ENCODE results near the gene FERD3L. TPM values are rescaled to one million over a fixed set of nuclear protein-coding genes. Genes with fewer than 3 reads are reported as not detected.
"Not testable (repeated sequence)": the region's sequence is repeated elsewhere in the genome, so short reads cannot be mapped to it uniquely, and the experiment has no call there.

FERD3L gene
- 0.96 TPM for total RNA-seq (ENCODE audit: unreplicated experiment)
- long read RNA-seq = 0 reads

GRCh38 chr7:19144661-19145433 is at the start of gene FERD3L:
Gene FERD3L, minus strand, starts transcription at chr7:19145421. Its CDS starts 59 bp downstream, at chr7:19145362.
- peak within 1 kb of the TSS; percentile 90 for H3K4me3 Mint-ChIP-seq (ENCODE audit: unreplicated experiment)
- no peak for TF ChIP-seq CTCF (IDR thresholded peaks at IDR 0.05; ENCODE audit: partially characterized antibody, unreplicated experiment)
- no peaks in the 10 kb centered on the region for H3K36me3 Mint-ChIP-seq (ENCODE audit: unreplicated experiment)
- H3K27me3 Mint-ChIP-seq (ENCODE audit: unreplicated experiment) = peaks cover 23% of the 10 kb centered on the region
- peak within 1 kb of the TSS; percentile 82 for H3K27ac Mint-ChIP-seq (ENCODE audit: unreplicated experiment)
- H3K4me1 Mint-ChIP-seq (ENCODE audit: low read depth, unreplicated experiment) = peaks cover 19% of the 10 kb centered on the region
- H3K9me3 Mint-ChIP-seq (ENCODE audit: unreplicated experiment) = peaks cover 9% of the 10 kb centered on the region
- peak; percentile 62 for DNase-seq

GRCh38 chr7:19194417-19194816 is 49.2 kb upstream of the FERD3L start:
- not testable (repeated sequence) for H3K9me3 Mint-ChIP-seq (ENCODE audit: unreplicated experiment); H3K27me3 Mint-ChIP-seq (ENCODE audit: unreplicated experiment); H3K36me3 Mint-ChIP-seq (ENCODE audit: unreplicated experiment); H3K4me1 Mint-ChIP-seq (ENCODE audit: low read depth, unreplicated experiment)
- peak; percentile 26 for DNase-seq
- peak overlapping the region; percentile 89 for H3K4me3 Mint-ChIP-seq (ENCODE audit: unreplicated experiment)
- H3K27ac Mint-ChIP-seq (ENCODE audit: unreplicated experiment) = peak overlapping the region; percentile 82

DNA sequence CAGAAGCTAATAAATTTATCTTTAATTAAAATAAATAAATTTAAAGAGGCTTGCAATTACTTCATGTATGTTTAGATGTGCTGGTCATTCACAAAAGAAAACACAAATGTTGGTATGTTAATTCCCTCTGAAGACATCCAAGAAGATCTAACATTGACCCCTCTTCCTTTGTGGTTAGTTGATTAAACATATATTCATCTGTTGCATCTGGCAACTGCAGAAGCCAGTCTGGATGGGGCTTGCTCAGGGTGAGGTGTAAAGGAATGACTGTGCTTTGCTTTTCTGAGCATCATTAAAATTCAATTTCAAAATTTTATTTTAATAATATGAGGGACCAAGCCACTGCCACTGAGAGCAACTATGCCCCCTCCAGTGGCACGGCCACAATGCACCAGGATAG is 36.4 kb upstream of the FERD3L start:
- H3K4me3 Mint-ChIP-seq (ENCODE audit: unreplicated experiment) = no peak overlapping the region
- no peaks in the 10 kb centered on the region for H3K27me3 Mint-ChIP-seq (ENCODE audit: unreplicated experiment)
- no peak overlapping the region for H3K27ac Mint-ChIP-seq (ENCODE audit: unreplicated experiment)
- no peak for TF ChIP-seq CTCF (IDR thresholded peaks at IDR 0.05; ENCODE audit: partially characterized antibody, unreplicated experiment)
- peaks cover 6% of the 10 kb centered on the region for H3K36me3 Mint-ChIP-seq (ENCODE audit: unreplicated experiment)
- H3K9me3 Mint-ChIP-seq (ENCODE audit: unreplicated experiment) = peaks cover 3% of the 10 kb centered on the region
- DNase-seq = no peak
- no peaks in the 10 kb centered on the region for H3K4me1 Mint-ChIP-seq (ENCODE audit: low read depth, unreplicated experiment)

DNA sequence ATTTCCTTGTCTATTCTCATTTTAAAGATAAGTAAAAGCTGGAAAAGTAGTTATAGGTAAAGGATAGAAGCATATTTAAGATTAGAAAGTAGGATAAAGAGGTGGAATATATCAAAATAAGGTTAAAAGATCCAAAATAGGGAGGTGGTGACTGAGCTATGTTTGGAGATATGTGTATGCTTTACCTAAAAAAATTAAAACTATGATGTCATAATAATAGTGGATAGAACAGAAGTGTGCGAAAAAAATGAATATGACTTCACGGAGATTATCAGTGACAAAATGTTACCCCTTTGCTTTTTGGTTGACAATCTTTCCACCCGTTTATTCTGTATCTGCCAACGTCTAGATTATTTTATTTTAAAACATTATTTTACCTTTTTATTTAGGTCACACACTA is 33.4 kb upstream of the FERD3L start:
- Mint-ChIP-seq H3K27me3 (ENCODE audit: unreplicated experiment) (no peaks in the 10 kb centered on the region), H3K4me1 (ENCODE audit: low read depth, unreplicated experiment) (no peaks in the 10 kb centered on the region), H3K4me3 (ENCODE audit: unreplicated experiment) (no peak overlapping the region), H3K27ac (ENCODE audit: unreplicated experiment) (no peak overlapping the region), H3K9me3 (ENCODE audit: unreplicated experiment) (no peaks in the 10 kb centered on the region), H3K36me3 (ENCODE audit: unreplicated experiment) (peaks cover 4% of the 10 kb centered on the region)
- TF ChIP-seq CTCF (IDR thresholded peaks at IDR 0.05; ENCODE audit: partially characterized antibody, unreplicated experiment) = no peak
- no peak for DNase-seq

GRCh38 chr7:19177269-19177668 is 32.0 kb upstream of the FERD3L start:
- Mint-ChIP-seq H3K27me3 (ENCODE audit: unreplicated experiment) (no peaks in the 10 kb centered on the region), H3K36me3 (ENCODE audit: unreplicated experiment) (no peaks in the 10 kb centered on the region), H3K9me3 (ENCODE audit: unreplicated experiment) (no peaks in the 10 kb centered on the region), H3K4me1 (ENCODE audit: low read depth, unreplicated experiment) (no peaks in the 10 kb centered on the region), H3K27ac (ENCODE audit: unreplicated experiment) (no peak overlapping the region), H3K4me3 (ENCODE audit: unreplicated experiment) (no peak overlapping the region)
- DNase-seq = no peak
- TF ChIP-seq CTCF (IDR thresholded peaks at IDR 0.05; ENCODE audit: partially characterized antibody, unreplicated experiment) = no peak

Data from glutamatergic neuron (in vitro differentiated cells).